ENCODE results near the gene HOXA7. TPM values are rescaled to one million over a fixed set of nuclear protein-coding genes. Genes with fewer than 3 reads are reported as not detected.
A peak's percentile ranks its signal among the peaks of the same experiment; 100 is the strongest.

Gene HOXA7
- polyA plus RNA-seq, 10 donors, result 0.84 to 12.3 (median 5.6) TPM

DNA sequence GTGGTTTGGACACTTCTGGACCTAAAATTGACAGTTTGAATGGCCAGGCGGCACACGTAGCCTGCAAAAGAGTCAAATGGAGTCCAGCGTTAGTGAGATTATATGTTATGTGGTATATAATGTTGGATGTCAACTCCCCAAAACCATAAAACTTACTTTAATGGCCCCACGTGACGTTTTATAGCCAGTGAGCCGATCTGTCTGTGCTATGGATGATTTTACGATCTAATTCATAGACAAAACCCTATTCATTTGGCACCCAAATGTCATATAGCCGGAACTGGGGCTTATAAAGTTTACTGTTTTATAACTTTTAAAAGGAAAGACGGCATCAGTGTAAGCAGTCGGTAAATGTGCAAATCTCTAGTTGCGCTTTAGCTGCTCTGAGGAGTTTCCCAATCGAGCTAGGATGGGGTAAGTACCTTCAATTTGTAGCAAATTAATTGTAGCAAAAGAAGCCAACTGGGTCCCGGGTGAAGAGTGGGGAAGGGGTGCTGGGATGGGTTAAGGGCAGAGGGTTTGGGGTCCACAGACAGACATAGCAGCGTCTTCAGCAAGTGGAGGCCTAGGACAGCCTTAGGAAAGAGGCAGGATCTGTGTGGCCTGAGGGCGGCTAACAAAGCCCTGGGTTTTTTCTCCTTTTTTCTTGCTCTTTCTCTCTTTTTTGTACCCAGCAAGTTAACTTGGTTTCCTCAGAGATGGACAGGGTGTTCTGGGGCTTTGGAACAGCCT lies 16.2 kb downstream of the HOXA7 start:
- peak in 1 of 3 donors; percentile 51 for DNase-seq

DNA sequence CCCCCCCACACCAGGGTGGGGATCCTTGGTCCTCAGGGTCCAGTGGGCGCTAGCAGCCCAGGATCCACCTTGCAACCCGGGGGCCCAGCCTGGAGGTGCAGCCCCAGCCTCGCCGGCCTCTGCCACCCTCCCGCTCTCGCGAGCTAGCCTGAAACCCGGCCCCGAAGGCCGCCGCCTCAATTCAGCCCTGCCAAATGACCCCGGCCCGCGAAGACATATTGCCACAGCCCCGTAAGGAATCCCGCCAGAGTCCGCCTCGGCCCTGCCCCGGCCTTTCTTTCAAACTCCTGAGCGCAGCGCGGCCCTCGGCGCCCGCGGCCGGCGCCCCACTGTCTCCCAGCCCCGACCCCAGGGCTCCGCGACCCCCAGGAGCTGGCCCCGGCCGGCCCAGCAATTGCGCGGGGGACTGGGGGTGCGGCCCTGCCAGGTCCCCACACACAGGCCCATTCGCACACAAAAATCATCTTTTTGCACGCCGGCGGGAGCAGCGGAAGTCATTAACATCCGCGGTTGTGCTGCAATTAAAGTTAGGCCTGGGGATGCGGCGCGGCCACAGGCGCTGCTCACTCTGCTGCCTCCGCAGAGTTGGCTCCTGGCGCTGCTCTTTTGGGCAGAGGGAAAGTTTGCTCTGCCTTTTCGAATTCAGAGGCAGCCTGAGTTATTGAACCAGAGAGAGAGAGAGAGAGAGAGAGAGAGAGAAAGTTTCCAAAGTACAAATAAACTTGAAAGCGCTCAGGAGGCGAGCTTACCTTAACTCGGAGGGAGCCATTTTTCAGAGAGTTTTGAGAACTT lies 16.9 kb downstream of the HOXA7 start:
- DNase-seq, result no peak

DNA sequence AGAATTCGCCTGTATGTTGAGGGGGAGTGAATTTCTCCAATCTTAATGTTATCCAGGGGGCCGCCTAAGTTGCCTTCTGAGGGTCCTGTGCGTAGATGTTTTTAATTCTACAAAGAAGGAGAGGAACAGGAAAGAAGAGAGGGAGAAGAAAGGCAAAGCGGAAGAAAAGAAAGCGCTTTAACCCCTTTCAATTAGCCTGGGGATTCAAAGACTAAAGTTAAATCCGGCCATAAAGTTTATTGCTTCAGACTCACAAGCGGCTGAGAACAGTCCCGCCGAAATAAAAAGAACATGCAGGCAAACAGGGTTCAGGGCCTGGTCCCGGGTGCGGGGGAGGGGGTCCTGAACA lies 17.5 kb downstream of the HOXA7 start:
- no peak for DNase-seq

DNA sequence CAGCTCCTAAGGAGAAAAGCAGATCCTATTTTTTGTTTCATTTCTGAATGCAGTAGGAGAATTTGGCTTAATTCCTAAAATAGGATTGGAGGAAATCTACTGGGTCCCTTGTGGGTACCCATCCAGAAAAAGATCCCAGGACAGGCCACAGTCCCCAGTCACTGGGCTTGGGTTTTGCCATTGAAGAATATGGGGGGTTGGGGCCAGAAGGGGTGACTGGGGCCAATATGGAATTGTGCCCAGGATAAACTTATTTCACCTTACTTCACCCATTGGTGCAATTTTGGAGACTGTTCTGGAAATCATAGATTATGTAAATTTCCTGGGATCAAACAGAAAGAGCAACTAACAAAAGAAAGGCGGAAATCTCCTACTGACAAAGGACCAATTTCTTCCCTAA lies 18.0 kb downstream of the HOXA7 start:
- DNase-seq, result no peak

DNA sequence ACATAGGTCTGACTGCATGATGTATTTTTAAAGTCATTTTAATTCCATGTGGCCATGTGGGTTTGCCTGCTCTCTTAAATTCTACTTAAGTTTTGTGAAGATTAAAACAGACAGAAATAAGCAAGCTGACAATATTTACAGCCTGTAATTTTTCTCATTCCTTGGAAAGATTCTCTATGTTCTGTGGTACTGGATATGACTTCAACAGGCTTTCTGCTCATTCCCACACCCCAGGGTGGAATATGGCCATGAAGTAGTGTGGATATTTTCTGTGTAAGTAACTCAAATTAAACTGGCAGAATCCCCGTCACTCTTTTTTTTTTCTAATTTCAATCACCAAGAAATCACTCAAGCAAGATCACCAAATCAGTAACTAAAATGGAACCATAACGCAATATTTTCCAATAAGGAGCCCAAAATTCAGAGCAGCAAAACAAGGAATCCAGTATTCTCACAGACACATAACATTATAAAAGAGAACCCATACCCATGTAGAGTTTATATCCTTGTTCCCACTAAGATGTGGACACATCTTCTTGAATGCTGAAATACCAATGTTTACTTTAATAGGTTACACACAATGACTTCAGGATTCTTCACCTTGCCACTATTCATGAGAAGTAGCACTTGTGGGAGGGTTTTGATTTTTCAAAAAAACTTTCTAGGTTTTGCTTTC lies 18.7 kb downstream of the HOXA7 start:
- no peak for DNase-seq

DNA sequence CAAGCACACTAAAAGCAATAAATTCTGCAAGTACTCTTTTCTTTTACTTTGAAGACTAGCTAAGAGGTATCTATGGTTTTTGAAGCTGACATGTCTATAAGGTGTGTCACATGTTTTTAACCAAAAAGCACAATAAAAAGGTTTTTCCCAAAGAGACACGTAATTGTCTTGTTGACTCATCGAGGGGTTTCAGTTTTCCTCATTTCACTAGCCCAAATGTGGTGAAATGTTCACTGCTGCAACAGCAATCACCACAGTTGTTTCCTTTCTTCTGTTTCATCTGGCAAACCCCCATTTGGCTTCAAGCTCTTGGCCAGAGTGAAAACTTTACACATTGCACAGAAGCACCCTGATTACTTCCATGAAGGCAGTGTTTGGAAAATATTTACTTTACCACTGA lies 22.1 kb downstream of the HOXA7 start:
- DNase-seq, result peak in 1 of 3 donors; percentile 76

DNA sequence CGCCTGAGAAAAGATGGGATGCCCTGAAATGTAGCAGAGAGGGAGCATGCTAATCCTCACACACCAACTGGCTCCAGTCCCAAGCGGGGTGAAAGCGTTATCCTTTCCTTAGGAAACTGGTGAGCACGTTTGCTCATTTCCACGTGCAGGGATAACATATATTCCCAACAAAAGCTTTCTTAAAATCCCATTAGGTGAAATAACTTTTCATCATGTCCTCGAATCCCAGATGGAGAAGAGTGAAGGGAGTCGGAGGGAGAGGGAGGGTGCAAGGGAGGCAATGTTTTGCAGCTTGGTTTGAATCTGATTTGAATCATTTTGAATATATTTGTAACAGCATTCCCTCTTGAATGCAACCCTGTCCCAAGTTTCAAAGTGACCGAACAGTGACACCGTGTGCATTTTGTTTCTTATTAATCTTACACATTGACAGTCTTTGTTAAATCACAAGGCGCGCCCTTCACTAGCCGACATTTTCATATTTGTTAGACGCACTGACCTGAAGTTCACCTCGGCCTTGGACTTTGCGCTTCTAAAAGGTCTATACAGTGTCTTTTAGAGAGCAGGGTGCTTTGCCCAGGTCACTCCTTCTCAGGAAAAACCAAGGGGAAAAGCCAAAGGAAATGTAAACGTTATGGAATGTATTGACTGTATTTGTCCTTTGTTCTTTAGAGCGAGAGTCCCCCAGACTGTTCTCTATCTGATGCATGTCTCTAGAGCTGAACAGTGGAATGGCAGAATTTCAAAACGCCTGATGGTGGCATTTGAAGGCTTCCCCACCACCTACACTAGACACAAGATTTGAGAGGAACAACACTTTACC lies 22.9 kb downstream of the HOXA7 start:
- no peak for DNase-seq

DNA sequence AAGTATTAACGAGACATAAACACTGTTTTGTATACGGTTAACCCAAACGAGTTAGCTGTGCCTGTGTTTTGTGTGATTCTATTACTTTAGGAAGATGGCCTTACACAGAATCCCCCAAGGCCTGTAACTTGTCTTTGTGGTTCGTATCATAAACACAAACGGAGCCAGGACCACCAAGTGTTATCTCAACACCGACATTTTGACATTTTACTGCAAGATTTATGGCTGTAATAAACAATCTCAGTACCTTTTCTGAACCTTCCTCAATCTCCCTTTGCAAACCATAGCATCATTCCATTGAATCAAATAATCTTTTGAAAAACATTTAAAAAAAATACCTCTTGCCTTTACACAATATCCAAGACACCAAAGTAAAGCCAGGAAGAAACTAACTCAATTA lies 23.5 kb downstream of the HOXA7 start:
- no peak for DNase-seq

DNA sequence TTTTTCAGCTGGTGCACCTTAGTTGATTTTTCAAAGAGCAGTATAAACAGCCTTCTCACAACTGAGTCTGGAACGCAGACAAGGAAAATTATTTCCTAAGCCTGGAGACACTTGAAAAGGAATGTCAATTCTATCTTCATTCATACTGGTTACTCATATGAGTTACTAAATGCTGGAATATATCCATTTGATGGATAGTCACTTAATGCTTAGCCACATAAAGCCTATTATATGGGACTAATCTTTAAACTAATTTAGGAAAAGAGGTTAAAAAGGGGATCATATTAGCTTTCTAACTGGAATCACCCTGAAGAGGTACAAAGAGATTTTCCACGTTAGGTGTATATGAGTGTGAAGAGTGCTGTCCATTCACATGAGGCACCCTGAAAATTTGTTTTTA lies 24.3 kb downstream of the HOXA7 start:
- no peak for DNase-seq

DNA sequence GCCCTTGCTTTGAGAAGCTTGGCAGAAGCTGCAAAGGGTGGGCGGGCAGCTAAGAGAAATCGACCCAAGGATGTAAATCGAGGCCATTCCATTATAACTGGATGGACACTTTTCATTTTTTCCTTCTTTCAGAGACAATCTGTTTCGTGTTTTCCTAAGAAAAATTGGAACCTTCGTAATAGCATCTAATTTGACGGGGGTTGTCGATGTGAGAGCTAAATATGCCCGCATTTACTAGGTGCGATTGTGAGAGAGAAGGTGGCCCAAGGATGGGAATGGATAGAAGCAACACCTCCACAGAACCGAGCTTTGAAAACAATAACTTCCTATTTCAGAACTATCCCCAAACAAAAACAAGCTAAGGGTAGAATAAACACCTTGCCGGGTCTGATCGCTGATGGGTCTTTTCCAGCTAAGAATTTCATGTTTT lies 25.1 kb downstream of the HOXA7 start:
- DNase-seq, result no peak

DNA sequence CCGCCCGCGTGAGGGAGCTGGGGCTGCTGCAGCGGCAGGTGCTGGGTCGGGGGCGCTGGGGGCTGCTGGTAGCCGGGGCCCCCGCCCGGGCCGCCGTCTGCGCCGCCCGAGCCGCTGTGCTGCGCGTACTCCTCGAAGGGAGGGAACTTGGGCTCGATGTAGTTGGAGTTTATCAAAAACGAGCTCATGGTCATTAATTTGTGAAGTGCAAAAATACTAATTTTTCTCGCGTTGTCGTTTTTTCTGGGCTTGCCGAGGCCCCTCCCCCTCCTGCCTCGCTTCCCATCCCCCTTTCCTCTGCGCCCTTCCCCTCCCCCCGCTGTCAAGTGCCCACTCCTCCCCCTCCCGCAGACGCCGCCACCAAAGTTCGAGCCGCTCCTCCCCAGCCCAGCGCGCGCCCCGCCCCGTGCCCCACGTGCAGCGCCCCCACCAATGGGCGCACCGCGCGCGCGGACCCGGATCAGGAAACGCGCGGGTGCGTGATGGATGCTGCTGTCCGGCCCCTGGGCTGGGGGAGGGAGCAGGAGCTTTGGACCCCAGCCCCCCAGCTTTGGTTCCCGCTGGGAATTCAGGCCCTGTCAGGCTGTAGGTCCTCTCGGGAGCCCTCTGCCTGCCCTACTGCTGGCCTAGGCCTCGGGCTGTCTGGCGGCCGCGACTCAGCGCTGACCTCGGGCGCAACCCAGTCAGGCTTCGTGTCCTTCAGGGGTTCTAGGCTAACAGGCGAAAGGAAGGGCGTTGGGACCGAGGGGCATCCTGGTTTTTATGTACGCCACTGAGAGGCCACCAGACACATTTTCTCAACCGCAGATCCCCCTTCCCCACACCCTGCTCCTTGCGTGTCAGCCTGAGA lies 25.7 kb downstream of the HOXA7 start, which contains the start of gene HOXA4:
HOXA4 (minus strand) TSS at position 218 of the 850 bp plus-strand sequence; CDS start at position 194, 24 bp downstream.
- peak; percentile 92 to 97 (median 94) for DNase-seq

DNA sequence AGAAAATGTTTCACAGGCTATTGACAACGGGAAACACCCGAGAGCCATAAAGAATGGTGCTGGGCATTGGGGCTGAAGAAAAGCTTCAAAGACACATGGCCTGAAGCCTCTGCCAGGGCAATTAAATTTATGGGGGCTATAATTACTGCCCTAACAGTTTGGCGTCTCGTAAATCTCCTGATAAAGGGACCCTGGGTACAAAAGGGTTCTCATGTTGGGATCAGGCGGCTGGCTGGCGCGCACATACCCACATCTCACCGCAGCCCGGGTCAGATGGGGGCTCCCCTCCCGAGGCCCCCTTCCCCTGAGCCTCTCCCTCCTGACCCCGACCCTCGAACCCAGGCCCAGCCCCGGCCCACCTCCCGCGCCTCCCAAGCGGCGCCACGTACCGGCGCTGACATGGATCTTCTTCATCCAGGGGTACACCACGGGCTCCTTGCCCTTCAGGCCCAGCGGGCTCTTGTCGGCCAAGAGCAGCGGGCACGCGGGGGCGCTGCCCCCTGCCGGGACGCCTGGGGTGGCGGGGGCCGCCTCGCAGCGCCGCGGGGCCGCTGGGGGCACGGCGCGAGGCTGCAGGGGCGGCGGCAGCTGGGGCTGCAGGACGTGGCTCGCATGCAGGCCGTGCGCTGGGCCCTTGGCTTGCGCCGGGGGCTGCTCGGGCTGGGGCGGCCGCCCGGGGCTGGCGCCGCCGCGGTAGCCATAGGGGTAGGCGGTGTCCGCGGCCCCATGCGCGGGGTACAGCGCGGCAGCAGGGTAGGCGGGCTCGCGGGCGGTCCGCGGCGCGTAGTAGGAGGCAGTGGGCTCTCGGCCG lies 26.5 kb downstream of the HOXA7 start:
- peak in 2 of 3 donors; percentile 34 to 44 for DNase-seq

DNA sequence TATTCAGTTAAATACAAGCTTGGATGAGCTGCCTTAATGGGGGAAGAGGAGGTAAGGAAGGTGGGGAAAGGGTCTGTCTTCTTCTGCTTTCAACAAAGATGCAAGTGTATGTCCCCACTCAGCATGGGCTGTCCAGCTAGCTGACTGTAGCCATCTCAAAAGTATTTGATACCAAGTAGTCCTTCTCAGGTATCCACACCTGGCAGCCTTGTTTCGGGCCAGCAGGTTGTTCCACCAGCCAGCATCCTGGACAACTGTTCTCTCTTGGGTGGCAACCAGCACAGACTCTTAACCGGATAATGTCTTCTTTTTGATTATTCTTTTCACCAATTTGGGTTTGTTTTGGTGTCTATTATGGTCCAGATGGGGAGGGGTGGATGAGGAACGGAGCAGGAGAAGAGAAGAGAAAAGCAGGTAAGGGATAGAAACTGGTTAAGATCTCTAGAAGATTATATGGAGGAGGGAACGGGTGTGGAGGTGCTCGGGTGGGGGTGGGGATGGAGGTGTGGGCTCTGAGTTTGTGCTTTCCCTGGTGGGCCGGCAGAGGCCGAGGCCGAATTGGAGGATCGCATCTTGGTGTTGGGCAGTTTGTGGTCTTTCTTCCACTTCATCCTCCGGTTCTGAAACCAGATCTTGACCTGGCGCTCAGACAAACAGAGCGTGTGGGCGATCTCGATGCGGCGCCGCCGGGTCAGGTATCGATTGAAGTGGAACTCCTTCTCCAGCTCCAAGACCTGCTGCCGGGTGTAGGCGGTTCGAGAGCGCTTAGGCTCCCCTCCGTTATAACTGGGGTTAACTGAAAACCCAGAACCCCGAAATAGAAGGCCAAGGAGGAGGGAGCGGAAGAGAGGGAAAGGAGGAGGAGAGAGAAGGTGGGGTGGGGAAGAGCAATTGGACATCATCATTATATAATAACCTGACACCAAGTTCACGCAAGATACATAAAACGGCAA lies 27.4 kb downstream of the HOXA7 start:
- DNase-seq, result no peak

DNA sequence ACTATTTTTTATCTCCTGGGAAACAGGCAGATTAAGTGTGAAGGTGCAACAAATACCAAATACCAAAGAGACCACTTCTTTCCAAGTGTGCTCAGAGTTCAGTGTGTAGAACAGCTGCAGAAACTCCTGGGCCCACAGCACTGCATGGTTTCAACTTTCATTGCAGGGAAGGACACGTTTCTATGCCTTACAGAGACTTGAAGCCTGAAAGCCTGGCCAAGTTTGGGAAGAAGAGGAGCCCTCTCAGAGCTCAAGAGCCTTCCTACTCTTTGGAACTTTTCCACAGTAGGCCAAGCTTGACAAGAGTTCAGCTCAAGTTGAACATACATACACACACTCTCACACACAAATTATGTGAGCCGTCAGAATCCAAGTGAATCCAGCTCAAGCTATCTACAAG lies 28.4 kb downstream of the HOXA7 start:
- peak in 2 of 3 donors; percentile 82 to 90 for DNase-seq

DNA sequence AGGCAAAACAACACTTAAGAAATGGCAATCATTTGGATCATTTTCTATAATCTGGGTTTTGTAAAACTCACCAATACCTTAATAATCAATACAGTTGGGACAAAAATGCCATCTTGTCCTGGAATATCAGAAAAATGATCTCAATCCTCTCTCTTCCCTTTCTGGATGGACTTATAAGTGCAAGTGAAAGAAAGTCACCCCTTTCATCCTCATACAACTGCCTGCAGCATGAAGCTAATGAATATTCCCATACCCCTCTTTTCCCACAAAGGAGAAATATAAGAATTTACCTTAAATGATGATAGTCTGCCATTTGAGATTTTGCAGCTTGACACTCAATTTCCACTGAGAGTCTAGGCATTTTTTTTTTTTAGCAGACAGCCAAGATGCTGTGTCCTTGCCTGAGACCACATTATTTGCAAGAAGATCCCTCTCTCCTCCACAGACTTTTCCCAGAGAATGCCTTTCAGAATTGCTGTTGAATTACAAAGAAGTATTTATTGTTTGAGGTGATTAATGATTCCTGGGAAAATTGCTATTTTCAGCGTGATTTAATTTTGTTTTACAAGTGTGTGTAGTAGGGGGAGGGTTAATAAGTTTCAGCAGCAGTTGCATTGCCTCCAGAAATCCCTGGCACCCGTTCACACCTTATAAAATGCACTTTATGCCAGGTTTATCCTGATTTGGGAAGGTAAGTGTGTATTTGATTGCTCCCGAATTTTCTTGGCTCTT lies 29.7 kb downstream of the HOXA7 start:
- DNase-seq, result no peak

DNA sequence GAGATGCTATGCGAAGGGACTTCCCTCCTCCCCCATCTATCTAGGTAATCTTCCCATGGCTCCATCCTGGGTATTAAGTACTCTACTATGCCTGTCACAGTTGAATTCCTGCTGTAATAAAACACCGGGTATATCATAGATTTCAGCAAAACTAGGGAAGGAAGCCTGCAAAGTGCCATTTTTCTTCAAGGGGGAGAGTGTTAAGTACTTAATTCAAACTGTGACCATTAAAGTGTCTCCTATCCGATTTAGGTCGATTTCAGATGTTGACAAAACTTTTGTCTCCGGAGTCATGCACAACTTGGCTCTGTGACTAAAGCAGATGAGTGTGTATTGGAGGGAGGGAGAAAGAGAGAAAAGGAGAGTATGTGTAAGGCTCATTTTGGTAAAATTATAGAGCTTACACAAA lies 30.5 kb downstream of the HOXA7 start:
- no peak for DNase-seq

DNA sequence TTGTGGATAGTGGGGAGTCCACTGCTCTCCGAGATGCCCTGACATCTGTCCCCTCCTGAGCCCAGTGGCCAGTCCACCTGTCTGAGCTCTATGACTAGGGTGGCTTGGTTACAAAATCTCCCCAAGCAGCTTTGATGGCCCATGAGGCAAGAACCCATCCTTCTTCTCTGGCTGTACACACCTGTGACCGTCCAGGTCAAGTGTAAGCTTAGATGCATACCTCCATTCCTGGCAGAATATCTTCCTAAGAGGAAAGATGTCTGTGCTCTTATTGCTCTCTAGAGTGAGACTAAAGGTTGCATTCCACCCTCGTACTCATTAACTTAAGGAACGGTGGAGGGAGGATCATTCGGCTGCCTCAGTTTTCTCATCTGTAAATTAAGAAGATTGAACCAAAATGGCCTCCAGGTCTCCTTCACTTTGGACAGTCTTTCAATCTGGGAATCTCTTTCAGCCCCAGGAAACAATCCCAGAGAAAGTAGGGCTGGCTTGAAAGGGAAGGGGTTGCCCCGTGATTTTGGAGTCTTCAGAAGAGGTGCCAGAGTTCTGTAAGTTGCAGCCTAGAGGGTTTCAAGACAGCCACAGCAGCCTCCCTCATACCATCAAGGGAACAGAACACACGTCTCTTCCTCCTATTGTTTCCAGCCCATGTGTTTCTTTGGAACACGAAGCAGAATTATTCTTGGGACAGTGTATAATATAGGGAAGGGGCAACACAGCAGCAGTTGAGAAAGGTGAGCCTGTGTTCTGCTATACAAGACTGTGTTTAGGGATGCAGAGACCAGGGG lies 31.4 kb downstream of the HOXA7 start:
- no peak for DNase-seq

Data from muscle of back (tissue), 11 donors.